ENCODE data around the gene PDGFD.

PDGFD gene

DNA sequence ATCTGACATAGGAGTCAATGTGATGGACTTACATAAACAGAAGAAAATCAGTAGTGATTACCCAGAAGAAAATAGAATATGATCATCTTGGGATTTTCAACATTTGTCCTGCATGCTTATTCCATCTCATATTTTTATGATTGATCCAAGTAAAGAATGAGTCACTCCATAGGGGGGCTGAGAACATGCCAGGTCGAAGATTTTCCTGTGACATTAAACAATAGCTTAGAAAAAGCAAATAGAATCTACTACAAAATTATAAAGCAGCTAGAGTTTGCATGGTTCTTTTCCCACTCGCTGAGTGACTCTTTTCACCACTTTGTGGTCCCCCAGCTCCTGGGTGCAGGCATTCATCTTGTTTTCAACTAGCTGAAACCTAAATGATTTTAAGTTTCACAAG lies 71.2 kb downstream of the PDGFD start:
- no peak for DNase-seq

DNA sequence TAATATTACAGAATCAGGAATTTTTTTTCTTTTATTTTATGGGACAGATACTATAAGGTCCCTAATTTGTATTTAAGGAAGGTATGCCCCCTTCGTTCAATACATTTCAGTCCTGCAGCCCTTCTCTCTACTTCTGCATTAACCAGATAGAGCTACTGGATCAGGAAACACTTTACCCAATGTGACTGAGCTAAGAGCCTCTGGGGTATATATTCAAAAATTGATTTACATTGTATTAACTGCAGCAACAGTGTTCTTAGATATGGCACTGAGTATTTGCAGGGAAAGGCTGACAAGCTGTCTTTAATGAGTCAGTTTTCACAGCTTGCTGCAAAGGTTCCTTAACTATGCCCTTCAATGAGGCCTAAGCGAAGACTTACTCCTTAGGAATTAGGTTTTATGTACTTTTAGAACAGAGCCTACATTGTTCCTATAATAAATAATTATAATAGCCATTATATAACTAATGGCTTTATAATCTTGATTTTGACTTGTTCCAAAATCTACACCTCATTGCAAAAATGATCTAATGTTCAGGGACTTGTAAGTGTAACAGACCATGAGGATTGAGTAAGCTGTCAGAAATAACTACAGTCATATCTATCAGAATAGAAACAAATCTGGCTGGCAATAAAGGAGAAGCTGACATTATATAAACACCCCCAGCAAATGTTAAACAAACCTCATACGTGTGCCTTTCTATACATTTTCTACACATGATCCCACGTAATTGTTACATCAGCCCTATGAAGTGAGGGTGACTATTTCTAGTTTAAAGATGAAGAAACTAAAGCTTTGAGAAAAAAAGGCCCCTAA lies 72.5 kb downstream of the PDGFD start:
- no peak for DNase-seq

DNA sequence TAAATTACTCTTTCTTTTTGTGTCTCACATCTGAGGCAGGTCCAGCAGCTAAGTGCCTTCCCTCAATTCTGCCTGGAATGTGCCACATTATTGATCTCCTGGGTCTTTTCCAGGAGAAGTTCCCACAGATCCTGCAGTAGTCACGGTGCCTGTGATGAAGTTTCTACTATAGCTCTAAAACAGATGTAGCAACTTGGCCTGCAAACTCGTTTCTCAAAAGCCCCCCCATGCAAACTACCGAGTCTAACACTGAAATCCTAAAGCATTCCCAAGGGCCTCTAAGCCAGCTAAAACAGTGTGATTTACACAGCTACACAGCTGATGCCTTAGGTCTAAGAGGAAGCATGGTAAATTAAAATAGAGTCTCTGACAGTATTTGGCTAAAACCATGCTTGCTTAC lies 73.2 kb downstream of the PDGFD start:
- no peak for DNase-seq

DNA sequence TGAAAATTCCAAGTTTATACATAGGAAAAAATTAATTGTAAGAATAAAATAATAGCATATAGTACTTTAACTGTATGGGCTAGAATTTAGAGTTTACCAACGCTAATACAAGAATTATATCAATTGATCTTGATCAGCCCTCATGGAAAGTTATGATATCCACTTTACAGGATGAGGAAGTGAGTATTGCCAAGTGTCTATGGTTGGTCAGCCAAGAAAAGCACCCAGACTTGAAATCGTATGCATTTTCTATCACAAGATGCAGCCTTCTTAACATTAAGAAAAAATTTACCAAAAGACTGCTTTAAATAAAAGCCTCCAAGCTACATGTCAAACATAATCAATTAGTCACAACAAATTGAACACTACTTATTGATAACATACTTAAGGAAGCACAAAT lies 74.5 kb downstream of the PDGFD start:
- no peak for DNase-seq

DNA sequence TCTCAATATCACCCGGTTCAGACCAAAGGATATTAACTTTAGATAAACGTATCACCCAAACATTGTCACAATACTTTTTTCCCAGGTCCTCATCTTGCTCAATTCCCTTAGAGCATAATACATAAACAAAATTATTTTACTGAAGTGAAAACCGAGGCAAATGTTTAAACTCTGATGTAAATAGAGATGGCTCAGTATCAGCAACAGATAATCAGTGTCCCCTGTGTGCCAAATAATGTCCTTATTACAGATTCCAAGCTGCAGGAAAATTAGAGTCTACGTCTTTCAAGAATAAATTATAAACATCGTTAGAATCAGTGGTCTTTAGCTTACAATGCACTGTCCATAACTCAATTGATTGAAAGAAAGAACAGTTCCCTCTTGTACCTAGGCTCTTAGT lies 77.3 kb downstream of the PDGFD start:
- no peak for DNase-seq

DNA sequence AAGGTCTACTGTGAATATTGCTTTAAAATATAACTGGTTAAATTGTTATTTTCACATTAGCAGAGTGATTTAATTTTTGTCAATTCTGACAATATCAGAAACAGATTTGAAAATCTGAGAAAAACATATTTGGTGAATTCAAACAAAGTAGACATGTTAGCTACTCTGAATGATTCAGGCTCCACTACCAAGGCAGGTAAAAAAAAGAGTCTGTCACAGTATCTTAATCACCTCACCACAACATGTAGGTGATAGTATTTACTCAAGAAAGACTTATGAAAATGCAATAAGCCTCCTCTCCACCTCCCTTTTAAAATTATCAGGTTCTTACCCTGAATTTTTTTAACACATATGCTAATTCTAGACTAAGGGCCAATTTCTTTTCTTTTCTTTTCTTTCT lies 85.0 kb downstream of the PDGFD start:
- DNase-seq, result no peak

DNA sequence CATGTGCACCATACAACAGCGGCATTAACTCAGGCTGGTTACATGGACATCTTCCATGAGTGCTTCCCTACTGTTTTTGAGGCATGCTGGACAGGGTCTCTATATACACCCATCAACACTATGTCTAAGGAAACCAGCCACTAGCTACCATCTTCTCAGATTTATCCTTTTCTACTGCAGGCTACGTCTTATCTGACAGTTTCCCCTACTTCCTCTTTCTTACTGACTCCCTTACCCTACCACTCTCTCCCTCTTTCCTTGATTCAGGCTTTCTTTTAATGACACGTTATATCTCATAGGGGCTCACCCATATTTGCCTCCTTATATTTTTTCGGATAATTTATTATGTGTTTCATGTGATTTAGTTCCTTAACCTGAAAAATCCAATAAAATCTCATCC lies 85.7 kb downstream of the PDGFD start:
- no peak for DNase-seq

DNA sequence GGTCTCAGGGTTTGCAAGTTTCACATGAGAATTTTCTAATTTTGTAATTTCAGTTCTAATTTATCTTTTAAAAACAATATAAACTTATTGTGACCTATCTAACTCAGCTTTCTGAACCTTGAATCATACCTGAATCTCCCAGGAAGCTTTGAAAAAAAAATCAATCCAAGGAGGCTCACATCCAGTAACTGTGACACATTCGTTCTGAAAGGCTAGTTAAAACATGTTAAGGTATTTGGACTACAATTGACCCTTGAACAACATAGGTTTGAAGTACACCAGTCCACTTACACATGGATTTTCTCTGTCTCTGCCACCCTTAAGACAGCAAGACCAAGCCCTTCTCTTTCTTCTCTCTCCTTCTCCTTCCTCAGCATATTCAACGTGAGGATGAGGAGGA lies 87.5 kb downstream of the PDGFD start:
- no peak for DNase-seq

DNA sequence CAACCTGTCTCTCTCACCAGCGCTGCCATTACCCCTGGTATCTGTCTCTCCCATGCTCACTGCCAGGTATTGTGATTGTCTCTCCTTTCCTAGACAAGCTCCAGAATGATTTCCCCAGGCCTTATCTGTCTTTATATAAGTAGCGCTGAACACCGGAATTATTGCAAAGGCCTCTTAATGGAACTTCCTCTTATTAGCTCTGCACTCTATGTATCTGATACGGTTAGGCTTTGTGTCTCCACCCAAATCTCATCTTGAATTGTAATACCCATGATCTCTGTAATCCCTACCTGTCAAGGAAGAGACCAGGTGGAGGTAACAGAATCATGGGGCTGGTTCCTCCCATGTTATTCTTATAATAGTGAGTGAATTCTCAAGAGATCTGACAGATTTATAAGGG lies 88.2 kb downstream of the PDGFD start:
- DNase-seq, result no peak

DNA sequence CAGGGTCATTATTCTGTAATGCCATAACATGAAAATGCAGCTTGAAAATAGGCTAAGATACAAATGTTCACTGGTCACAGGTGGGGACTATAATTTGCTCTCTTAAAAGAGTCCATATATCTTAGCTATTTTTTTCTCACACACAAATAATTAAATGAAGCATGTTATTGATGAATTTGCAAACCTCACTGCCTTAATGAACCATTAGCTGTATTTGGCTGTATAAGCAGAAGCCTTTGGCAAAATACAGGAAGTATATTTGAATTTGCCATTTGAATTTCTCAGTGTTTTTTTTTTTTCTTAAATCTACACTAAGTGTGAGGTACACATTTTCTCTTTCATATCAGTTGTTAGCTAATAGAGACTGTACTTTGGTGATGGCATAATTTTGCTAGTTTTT lies 88.9 kb downstream of the PDGFD start:
- DNase-seq, result no peak

DNA sequence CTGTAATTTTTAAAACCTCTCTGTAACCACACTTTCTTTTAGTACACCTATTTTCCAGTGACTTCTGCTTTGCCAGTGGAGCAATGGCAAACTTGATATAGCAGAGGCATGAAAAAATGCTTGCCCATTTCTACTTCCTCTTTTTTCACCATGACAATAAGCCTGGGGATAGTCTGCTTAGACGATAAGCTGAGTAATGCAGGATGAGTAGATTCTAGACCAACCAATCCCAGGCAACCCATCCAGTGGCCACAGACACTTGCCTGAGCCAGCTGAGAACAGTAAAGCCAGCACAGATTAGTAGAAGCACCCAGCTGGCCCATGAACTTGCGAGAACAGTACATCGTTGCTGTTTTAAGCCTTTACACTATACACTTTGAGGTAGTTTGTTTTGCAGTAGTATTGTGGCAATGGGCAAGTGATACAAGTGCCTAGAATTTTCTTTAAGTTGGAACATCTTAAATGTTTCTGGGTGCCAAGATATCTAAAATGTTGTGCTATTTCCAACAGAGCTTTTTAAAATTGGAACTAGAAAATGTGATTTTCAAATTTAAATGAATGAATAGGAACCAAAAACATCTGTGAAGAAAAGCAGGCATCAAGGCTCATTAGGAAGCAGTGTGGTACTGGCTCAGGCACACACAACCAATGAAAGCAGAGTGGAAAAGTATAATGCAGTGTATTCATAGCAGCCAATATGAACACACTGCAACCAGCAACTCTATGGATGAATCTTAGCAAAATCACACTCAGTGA lies 89.8 kb downstream of the PDGFD start:
- peak; percentile 5 for DNase-seq

DNA sequence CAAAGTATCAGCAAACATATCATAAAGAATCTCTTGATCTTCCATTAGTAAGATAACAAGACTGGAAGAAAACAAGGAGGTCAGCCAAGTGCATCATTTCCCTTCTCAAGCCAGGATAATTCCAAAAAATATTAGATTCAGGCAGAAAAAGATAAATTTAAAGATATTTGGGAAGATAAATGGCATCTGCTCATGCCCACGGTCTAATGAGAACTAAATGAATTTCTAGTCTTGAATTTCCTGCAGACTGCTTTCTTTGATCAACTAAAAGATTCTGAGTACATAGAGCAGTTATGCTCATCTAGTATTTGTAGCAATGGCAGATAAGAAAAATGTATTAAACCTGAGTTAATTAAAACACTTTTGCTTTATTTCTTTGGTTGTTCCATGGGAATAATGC lies 96.4 kb downstream of the PDGFD start:
- no peak for DNase-seq

DNA sequence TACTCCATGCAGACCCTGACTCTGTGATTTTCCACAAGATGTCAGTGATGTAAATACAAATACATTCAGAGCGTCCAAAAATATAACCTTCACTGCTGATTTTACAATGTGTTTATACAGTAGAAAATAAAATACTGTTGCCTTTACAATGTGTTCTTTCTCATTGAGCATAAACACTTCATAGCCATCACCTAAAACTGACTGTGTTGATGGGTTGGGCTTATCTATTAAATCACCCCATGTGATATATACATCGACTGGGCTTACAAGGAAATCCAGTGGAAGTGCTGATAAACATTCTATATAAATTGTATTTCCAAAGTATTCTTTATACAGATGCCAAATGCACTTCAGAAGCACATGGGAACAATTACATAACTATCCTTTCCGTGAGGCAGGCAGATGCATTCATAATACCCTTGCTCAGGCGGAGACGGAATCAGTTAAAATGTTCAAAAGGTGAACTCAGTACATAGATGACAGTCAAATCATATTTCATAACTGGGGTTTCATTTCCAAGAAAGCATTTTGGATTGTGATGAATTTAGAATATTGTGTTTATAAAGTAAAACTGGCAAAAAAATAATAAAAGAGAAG lies 99.8 kb downstream of the PDGFD start:
- no peak for DNase-seq

DNA sequence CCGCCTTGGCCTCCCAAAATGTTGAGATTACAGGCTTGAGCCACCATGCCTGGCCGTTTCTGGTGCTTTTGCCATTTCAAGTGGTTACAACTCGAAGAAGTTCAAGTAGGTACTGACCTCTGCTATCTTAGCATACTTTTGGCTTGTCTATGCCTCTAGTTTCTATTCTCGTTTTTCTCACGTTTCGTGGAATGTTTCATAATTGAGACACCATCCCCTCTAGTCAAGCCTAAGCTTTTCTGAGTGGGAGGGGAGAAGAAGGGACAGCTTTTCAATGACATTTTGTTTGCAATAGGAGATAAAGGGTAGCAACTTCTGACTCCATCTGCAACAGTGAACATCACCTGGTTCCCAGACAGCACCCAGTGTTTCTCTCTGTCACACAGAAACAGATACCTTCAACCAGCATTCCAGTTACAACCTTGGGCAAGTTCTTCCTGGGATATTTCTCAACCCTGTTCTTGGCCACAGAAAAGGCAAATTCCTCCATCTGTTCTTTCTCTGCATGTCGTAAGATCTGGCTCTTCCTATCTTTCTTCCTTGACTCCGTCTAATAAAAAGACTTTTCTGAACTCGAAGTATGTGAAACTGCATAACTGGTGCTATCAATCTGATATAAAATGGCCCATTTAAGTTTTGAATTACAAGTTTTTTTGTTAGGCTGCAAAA lies 102.0 kb downstream of the PDGFD start:
- no peak for DNase-seq

DNA sequence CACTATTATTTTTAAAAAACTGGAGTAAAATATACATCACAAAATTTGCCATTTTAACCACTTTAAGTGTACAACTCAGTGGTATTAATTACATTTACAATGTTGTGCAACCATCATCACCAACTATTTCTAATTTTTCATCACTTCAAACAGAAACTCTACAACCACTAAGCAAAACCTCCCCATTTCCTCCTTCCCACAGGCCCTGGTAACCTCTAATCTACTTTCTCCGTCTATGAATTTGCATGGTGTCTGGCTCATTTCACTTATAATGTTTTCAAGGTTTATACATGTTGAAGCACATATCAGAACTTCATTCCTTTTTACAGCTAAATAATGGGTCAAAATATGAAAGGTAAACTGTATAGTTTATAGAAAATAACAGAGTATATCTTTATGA lies 103.1 kb downstream of the PDGFD start:
- DNase-seq, result no peak

DNA sequence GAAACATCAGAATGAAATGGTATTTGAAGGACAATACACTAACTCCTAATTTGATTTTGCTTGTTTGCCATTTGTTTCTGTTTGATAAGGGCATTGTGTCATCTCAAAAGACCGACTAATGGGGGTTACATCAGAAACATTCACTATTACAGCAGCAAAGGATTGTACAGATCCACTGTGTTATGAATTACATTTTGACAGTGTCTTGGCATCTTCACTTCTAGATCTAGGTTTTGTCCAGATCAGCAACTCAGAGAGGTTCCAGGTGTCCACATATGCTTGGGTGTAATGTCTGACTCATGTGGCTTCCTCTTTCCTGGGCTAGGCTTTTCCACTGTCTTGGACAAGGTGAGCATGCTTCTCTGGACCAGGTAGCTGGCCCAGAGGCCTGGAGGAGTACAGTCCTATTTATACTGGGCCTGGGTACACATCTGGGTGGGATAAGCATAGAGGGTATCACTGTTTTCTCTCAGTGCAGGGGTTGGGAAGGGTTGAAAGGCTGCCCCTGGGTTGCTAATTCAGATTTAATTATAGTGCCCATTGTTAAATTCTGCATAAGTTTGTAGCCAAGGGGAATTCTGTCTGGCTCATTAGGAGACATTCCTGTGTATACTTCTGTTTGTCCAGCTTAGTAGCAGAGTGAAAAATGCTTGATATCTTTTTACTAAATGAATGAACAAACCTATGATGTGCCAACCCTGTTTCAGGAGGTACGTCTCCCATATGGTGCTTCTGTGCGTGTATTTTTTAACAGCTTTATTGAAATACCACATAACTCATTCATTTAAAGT lies 103.7 kb downstream of the PDGFD start:
- DNase-seq, result no peak

DNA sequence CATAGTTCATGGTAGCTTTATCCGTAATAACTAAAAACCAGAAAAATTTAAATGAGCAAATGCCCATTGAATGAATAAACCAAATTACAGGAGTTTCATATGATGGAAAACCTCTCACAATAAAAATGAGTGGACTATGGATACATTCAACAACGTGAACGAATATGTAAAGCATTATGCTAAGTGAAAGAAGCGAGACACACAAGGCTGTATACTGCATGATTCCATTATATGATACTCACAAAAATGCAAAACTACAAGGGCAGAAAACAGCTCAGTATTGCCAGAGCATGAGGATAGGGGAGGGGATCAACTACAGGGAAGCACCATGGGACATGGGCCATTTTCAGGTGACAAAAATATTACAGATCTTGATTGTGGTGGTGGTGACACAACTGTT lies 105.3 kb downstream of the PDGFD start:
- DNase-seq, result no peak

DNA sequence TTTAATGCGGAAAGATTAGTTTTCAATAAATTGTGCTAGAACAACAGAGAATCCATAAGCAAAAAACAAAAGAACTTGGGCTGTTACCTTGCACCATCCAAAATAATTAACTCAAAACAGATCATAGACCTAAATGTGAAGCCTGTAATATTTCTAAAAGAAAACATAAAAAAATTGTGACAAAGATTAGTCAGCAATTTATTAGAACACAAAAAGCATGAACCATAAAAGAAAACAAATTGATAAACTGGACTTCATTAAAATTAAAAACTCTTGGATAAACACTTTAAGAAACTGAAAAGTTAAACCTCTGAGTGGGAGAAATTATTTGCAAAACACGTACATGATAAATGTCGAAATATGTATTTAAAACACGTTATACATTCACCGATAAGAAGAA lies 106.0 kb downstream of the PDGFD start:
- DNase-seq, result no peak

DNA sequence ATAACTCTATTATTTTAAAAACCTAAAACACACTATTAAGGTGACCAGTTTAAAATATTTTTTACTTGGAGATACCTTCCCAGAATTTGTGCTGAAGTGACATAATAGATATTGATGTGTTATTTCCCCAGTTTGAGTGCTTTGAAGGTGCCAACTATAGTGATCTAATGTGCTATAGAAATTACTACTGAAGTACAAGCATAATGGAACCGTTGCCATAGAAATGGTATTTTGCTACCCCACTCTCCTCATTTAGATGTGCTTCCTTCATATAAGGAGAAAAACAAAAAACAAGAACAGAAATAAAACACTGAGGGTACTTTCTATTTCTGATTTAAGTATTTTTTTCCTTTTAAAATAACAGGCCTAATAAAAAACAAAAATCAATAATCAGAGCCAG lies 108.4 kb downstream of the PDGFD start:
- DNase-seq, result no peak

DNA sequence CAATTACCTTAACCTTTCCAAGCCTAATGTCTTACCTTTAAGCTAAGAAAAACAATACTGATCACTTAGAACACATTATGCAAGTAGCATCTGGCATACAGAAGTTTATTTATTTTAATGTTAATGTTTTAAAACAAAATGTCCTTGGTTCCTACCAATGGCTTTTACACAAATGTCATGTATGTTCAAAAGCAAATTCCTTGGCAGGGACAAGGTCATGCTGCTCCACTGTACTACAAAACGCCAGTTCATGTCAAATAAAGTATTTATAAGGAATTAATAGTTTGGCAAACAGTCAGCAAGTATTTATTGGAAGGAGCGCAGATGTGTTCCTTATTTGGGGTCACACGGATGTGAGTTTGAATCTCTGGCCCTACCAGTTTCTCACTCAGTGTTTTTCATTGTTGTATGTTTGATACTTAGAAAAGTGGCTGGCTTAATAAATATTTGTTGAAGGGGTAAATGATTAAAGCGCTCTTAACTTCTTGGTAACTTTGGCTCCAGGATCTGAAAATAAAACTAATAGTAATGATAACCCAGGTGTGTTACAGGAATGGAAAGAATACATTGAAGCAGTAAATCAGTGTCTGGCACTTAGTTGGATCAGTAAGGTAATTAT lies 108.9 kb downstream of the PDGFD start:
- DNase-seq, result no peak

DNA sequence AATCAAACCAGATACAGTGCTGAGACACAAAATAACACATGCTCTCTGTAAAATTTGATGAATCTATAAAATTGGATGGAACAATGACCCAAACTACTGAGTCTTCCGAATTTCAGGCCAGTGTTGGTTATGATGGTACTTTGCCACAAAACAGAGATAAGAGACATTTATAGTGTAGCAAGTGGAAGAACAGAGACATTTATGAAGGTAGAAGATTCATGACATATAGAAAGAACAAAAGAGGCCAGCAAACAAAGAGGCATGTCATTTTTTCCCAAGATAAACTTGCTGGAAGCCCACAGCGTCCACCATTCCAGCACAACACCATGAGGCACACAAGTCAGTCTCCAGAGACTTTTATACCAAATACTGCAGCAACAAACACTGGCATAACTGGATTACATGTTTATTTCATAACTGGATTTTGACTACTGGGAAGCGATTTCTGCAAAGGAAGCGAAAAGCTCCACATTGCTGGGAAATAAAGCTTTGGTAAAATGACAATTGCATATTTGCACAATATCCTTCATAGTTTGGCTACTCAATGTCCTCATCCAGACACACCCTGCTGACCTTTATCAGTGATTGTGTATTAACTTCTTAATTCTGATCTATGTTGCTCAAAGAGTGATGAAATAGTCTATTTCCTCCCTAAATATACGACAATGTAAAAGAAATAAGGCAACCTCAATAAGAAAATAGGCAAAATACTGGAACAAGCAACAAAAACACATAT lies 110.0 kb downstream of the PDGFD start:
- DNase-seq, result no peak

DNA sequence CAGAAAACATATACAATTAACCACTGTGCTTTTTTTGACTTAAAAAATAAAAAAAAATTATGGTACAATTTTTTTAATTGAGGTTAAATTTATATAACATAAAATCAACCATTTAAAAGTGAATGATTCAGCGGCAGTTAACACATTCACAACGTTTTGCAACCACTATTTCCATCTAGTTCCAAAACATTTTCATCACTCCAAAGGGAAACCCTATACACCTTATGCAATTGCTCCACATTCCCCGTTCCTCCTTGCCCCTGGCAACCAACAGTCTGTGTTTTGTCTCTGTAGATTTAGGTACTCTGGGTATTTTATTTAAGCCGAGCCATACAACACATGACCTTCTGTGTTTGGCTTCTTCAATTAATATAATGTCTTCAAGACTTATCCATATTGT lies 112.2 kb downstream of the PDGFD start:
- DNase-seq, result no peak
